Omental fat pad (tissue), 4 donors: ENCODE measurements around the gene USP32. TPM values are rescaled to one million over a fixed set of nuclear protein-coding genes. Genes with fewer than 3 reads are reported as not detected.

Source experiments
- ATAC-seq: fragments of 150-250 bp; one replicate; pipeline ENCODE4 v1.9.1; 2016; ENCODE audit warnings: mild to moderate bottlenecking, moderate library complexity; ENCODE audit not compliant: low FRiP score
- DNase-seq: peaks from one replicate; pipeline ENCODE4 v3.0.0-alpha.2; 2019; ENCODE audit warnings: low spot score
- CTCF ChIP-seq, 3 donors: fragments of 450-650 bp; IDR thresholded peaks; one replicate each; pipeline ENCODE4 v1.5.1; 2016 to 2017; ENCODE audit warnings: antibody characterized with exemption in 3 of 3, mild to moderate bottlenecking in 3 of 3, moderate library complexity in 2 of 3
- total RNA-seq, 4 donors: library from RNA; depleted of rRNA; stranded (reverse); fragments of >200 nt; gene quantifications; one replicate each; pipeline ENCODE4 v1.1.0, GENCODE V29; 2016

Gene USP32
- total RNA-seq, 4 donors from 2014 or later: 53.3 to 91.6 (median 69.7) TPM

GRCh38 chr17:60161598-60162330 is 230.2 kb downstream of the USP32 start:
- ATAC-seq: no peak

GRCh38 chr17:60160829-60161501 is 231.0 kb downstream of the USP32 start:
- DNase-seq (no peak), ATAC-seq (no peak)
- no peak for TF ChIP-seq CTCF (IDR thresholded peaks at IDR 0.05)

More at GRCh38 chr17:60161598-60162330, 230.2 kb downstream of the USP32 start:
- no peak for DNase-seq
- no peak for TF ChIP-seq CTCF (IDR thresholded peaks at IDR 0.05)

- no peak for TF ChIP-seq CTCF (IDR thresholded peaks at IDR 0.05)
- no peak for DNase-seq
- no peak for ATAC-seq
Observed at GRCh38 chr17:60159479-60159866, 232.5 kb downstream of the USP32 start.

GRCh38 chr17:60158751-60159478 is 233.0 kb downstream of the USP32 start:
- TF ChIP-seq CTCF (IDR thresholded peaks at IDR 0.05): no peak
- DNase-seq: no peak

GRCh38 chr17:60157487-60158040 is 234.4 kb downstream of the USP32 start:
- DNase-seq (no peak), ATAC-seq (no peak)
- no peak for TF ChIP-seq CTCF (IDR thresholded peaks at IDR 0.05)

More at GRCh38 chr17:60158751-60159478, 233.0 kb downstream of the USP32 start:
- ATAC-seq: no peak

GRCh38 chr17:60156746-60157145 is 235.2 kb downstream of the USP32 start:
- ATAC-seq: no peak
- DNase-seq: no peak
- TF ChIP-seq CTCF (IDR thresholded peaks at IDR 0.05): no peak
